AG04450 (cell line): ENCODE measurements around the gene HTATIP2. TPM values are rescaled to one million over a fixed set of nuclear protein-coding genes. Genes with fewer than 3 reads are reported as not detected.

Source experiments
- CTCF ChIA-PET: fragments of 300-600, 350-600 bp; formaldehyde crosslinking; extraction: SDS; loops from one replicate; lab custom pipeline; 2022; ENCODE audit warnings: antibody characterized with exemption, inconsistent platforms; lab: Charles Lee
- POLR2A ChIA-PET: fragments of 350-600 bp; formaldehyde crosslinking; extraction: SDS; loops from one replicate; lab custom pipeline; 2021; ENCODE audit warnings: antibody characterized with exemption, inconsistent platforms; lab: Yijun Ruan, JAX
- DNase-seq: peaks from one replicate; pipeline ENCODE4 v3.0.0-alpha.2; 2011; ENCODE audit warnings: low read depth, low spot score
- H3K27ac ChIP-seq: one replicate; pipeline ENCODE4 v1.5.1; 2012; ENCODE audit warnings: low read depth, low read length, control low read depth
- H3K27me3 ChIP-seq: one replicate; pipeline ENCODE4 v1.6.0; 2012; ENCODE audit warnings: low read length; ENCODE audit not compliant: control insufficient read depth, insufficient read depth
- H3K4me3 ChIP-seq: 2 replicates; pipeline ENCODE4 v1.5.1; 2011; ENCODE audit warnings: mild to moderate bottlenecking, low read depth, low read length, control low read depth
- H3K9me3 ChIP-seq: 2 replicates; pipeline ENCODE4 v1.5.1; 2012; ENCODE audit warnings: low read length; ENCODE audit not compliant: control insufficient read depth, insufficient read depth
- CTCF ChIP-seq: IDR thresholded peaks from 2 replicates; pipeline ENCODE4 v1.5.1; 2011; ENCODE audit warnings: low read depth, low read length, control low read depth, inconsistent platforms
- polyA plus RNA-seq: library from polyadenylated mRNA; depleted of rRNA; stranded (reverse); fragments of >200 nt; gene quantifications from 2 replicates; pipeline ENCODE4 v1.2.3, GENCODE V29; 2011

Gene HTATIP2
- polyA plus RNA-seq, 1 experiment = 39.8 TPM

- peak overlapping the region; percentile 39 for H3K27ac ChIP-seq
- POLR2A ChIA-PET = no interaction called here
- H3K4me3 ChIP-seq = no peak overlapping the region
- H3K27me3 ChIP-seq = no peaks in the 10 kb centered on the region
- DNase-seq = no peak
- TF ChIP-seq CTCF = no peak
- no peaks in the 10 kb centered on the region for H3K9me3 ChIP-seq
- CTCF ChIA-PET = interaction anchor here (0.9 to 3.2 kb wide), 3 partner anchors 14 to 242 kb away, joined by 3 to 26 read pairs (median 4); no protein-coding TSS in a partner anchor
Observed at GRCh38 chr11:20368438-20368837, 4.9 kb downstream of the HTATIP2 start.

DNA sequence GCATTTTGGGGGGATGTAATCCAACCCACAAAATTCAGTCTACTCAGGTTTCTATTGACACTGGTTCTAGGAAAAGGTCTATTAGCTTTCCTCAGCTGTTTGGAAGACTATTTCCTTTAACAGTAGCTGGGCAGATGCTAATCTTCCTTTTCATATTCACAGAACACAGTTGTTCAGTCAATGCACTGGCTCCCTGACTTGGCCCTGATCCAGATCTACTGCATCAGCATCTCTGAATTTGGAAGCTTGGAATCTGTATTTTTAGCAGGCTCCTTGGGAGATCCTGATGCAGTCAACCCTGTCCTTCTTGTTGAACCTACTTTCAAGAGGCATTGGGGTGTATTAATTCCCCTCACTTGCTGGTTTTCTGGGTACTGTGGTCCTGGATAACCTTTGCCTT is 6.3 kb downstream of the HTATIP2 start:
- CTCF ChIA-PET = interaction anchor here (1.2 to 1.6 kb wide), 4 partner anchors 14 to 240 kb away, joined by 3 to 5 read pairs (median 3); no protein-coding TSS in a partner anchor
- POLR2A ChIA-PET = no interaction called here

GRCh38 chr11:20372081-20372626 is 8.6 kb downstream of the HTATIP2 start:
- ChIA-PET CTCF (interaction anchor here (0.9 to 1.5 kb wide), 4 partner anchors 17 to 238 kb away, joined by 3 to 8 read pairs (median 5); no protein-coding TSS in a partner anchor), POLR2A (no interaction called here)
- Histone ChIP-seq H3K4me3 (no peak overlapping the region), H3K27ac (no peak overlapping the region), H3K9me3 (no peaks in the 10 kb centered on the region), H3K27me3 (no peaks in the 10 kb centered on the region)
- no peak for DNase-seq
- TF ChIP-seq CTCF = no peak

More for the DNA sequence above, 6.3 kb downstream of the HTATIP2 start:
- no peak for TF ChIP-seq CTCF
- H3K27ac ChIP-seq = no peak overlapping the region
- no peak for DNase-seq
- no peaks in the 10 kb centered on the region for H3K27me3 ChIP-seq
- H3K9me3 ChIP-seq = no peaks in the 10 kb centered on the region
- H3K4me3 ChIP-seq = no peak overlapping the region

GRCh38 chr11:20373147-20373546 is 9.6 kb downstream of the HTATIP2 start:
- TF ChIP-seq CTCF = no peak
- Histone ChIP-seq H3K9me3 (no peaks in the 10 kb centered on the region), H3K4me3 (no peak overlapping the region), H3K27ac (no peak overlapping the region), H3K27me3 (no peaks in the 10 kb centered on the region)
- DNase-seq = no peak
- ChIA-PET CTCF (interaction anchor here (0.9 to 1.5 kb wide), 4 partner anchors 18 to 237 kb away, joined by 3 to 8 read pairs (median 5); no protein-coding TSS in a partner anchor), POLR2A (no interaction called here)

GRCh38 chr11:20373568-20374209 is 10.2 kb downstream of the HTATIP2 start:
- DNase-seq = no peak
- Histone ChIP-seq H3K9me3 (no peaks in the 10 kb centered on the region), H3K4me3 (no peak overlapping the region), H3K27ac (no peak overlapping the region), H3K27me3 (no peaks in the 10 kb centered on the region)
- ChIA-PET CTCF (interaction anchor here (0.9 to 1.5 kb wide), 3 partner anchors 10 to 236 kb away, joined by 3 to 5 read pairs (median 5); no protein-coding TSS in a partner anchor), POLR2A (no interaction called here)
- no peak for TF ChIP-seq CTCF
